ENCODE results near the gene CYP4F3. TPM values are rescaled to one million over a fixed set of nuclear protein-coding genes. Genes with fewer than 3 reads are reported as not detected.

Gene CYP4F3
- total RNA-seq, 1 experiment from 2014 or later = not detected

GRCh38 chr19:15666186-15666585 is 25.5 kb downstream of the CYP4F3 start:
- Histone ChIP-seq H3K9ac (ENCODE audit: extremely low read depth, insufficient read length, low read length) (no peak overlapping the region), H2BK12ac (ENCODE audit: insufficient read length, low read depth, low read length) (no peak overlapping the region), H2BK120ac (ENCODE audit: low read depth, low read length, poor library complexity, severe bottlenecking) (no peak overlapping the region), H3T11ph (ENCODE audit: low read length) (no peak overlapping the region), H3K27ac (ENCODE audit: insufficient read length, low read depth, low read length) (no peak overlapping the region), H4K91ac (ENCODE audit: insufficient read length, low read depth, low read length) (no peak overlapping the region), H3K4ac (ENCODE audit: low read depth, low read length) (no peak overlapping the region), H2BK15ac (ENCODE audit: low read depth, low read length) (no peak overlapping the region), H3K9me3 (ENCODE audit: control insufficient read depth, low read depth, low read length) (peaks cover 95% of the 10 kb centered on the region), H4K20me1 (ENCODE audit: control insufficient read depth, insufficient read depth, insufficient read length) (no peaks in the 10 kb centered on the region), H4K8ac (replicated peaks; ENCODE audit: insufficient read length, low read depth, low read length) (no peak overlapping the region), H3K23me2 (ENCODE audit: insufficient read length, low read depth, low read length, poor library complexity, severe bottlenecking) (no peaks in the 10 kb centered on the region), H3K27me3 (ENCODE audit: insufficient read depth, low read length) (no peaks in the 10 kb centered on the region), H3K14ac (ENCODE audit: insufficient read depth, low read length) (no peak overlapping the region), H2AFZ (ENCODE audit: low read length) (no peak overlapping the region), H2AK5ac (ENCODE audit: insufficient read length, low read length) (no peak overlapping the region), H3K56ac (ENCODE audit: insufficient read length, low read depth, low read length) (no peak overlapping the region), H2BK5ac (ENCODE audit: insufficient read length, low read length) (no peak overlapping the region), H3K4me2 (ENCODE audit: insufficient read depth, insufficient read length, low read length) (no peak overlapping the region), H4K5ac (ENCODE audit: insufficient read length, low read depth, low read length) (no peak overlapping the region), H3K79me1 (ENCODE audit: insufficient read depth, low read depth, low read length, poor library complexity, severe bottlenecking) (no peaks in the 10 kb centered on the region), H3K18ac (ENCODE audit: insufficient read length, low read depth, low read length) (no peak overlapping the region), H3K79me2 (ENCODE audit: insufficient read depth, low read length) (no peaks in the 10 kb centered on the region), H2BK20ac (ENCODE audit: low read depth, low read length, poor library complexity, severe bottlenecking) (no peak overlapping the region), H3K4me1 (ENCODE audit: insufficient read depth, low read length) (no peaks in the 10 kb centered on the region), H3K23ac (ENCODE audit: insufficient read length, low read depth, low read length) (no peak overlapping the region)
- H3K27me3 Mint-ChIP-seq (ENCODE audit: low read depth) = peaks cover 1% of the 10 kb centered on the region
- H3K4me1 Mint-ChIP-seq = no peaks in the 10 kb centered on the region
- no peak overlapping the region for H3K4me3 Mint-ChIP-seq
- no peak overlapping the region for H3K27ac Mint-ChIP-seq
- TF ChIP-seq CTCF (conservative IDR thresholded peaks at IDR 0.05) = no peak
- peaks cover 12 to 14% of the 10 kb centered on the region in 2 experiments for H3K9me3 Mint-ChIP-seq
- DNase-seq = no peak
- WGBS (ENCODE audit: extremely low coverage, insufficient read length, low lambda C conversion rate) = no CpG with 5 or more reads among the region's 1 CpG
- peaks cover 4 to 29% (median 16%) of the 10 kb centered on the region in 3 experiments; a peak in 6 of 7 replicates for H3K36me3 Mint-ChIP-seq (ENCODE audit: insufficient read depth in 1 of 3, low read depth in 3 of 3)

Data from H9 (cell line).